IMR-90 (cell line): ENCODE data around the gene CDK5R1. TPM values are rescaled to one million over a fixed set of nuclear protein-coding genes. Genes with fewer than 3 reads are reported as not detected.

Experiments used
- ATAC-seq: fragments of 200-7000 bp; cut with Tn5 transposase; 2 replicates; pipeline ENCODE4 v1.9.1; 2020; ENCODE audit warnings: low read depth, mild to moderate bottlenecking, moderate library complexity
- BruUV-seq: library from RNA; stranded (reverse); fragments of 400-500 nt; replicated peaks from 2 replicates; lab custom pipeline; 2021; lab: Mats Ljungman, UMichigan
- CTCF ChIA-PET: fragments of 300-600 bp; formaldehyde crosslinking; extraction: SDS; loops from one replicate; lab custom pipeline; 2021; ENCODE audit warnings: antibody characterized with exemption; lab: Yijun Ruan, JAX
- POLR2A ChIA-PET: fragments of 300-600 bp; sonication (Branson Sonifier 250); formaldehyde crosslinking; loops from one replicate; lab custom pipeline; 2022; ENCODE audit warnings: antibody characterized with exemption; ENCODE audit not compliant: unreplicated experiment; lab: Charles Lee
- DNase-seq: peaks from one replicate; pipeline ENCODE4 v3.0.0; 2013
- H2AFZ ChIP-seq: replicated peaks from 2 replicates; pipeline ENCODE3; 2013; ENCODE audit warnings: low read length, mild to moderate bottlenecking; ENCODE audit not compliant: poor library complexity
- H2AK5ac ChIP-seq: 2 replicates; pipeline ENCODE4 v1.6.1; 2013; ENCODE audit warnings: low read depth, low read length, inconsistent platforms
- H2AK9ac ChIP-seq: replicated peaks from 2 replicates; pipeline ENCODE3; 2013; ENCODE audit warnings: mild to moderate bottlenecking, low read depth, low read length, moderate library complexity; ENCODE audit not compliant: poor library complexity
- H2BK120ac ChIP-seq: 2 replicates; pipeline ENCODE4 v1.6.1; 2013; ENCODE audit warnings: low read depth, low read length, inconsistent platforms
- H2BK15ac ChIP-seq: 3 replicates; pipeline ENCODE4 v1.6.1; 2013; ENCODE audit warnings: low read depth, low read length, inconsistent platforms
- H2BK20ac ChIP-seq: 2 replicates; pipeline ENCODE4 v1.6.1; 2013; ENCODE audit warnings: low read depth, mild to moderate bottlenecking, inconsistent platforms, low read length, moderate library complexity
- H2BK5ac ChIP-seq: 2 replicates; pipeline ENCODE4 v1.6.1; 2013; ENCODE audit warnings: mild to moderate bottlenecking, low read depth, low read length, inconsistent platforms; ENCODE audit not compliant: poor library complexity, severe bottlenecking
- H3K14ac ChIP-seq: replicated peaks from 2 replicates; pipeline ENCODE4 v1.6.1; 2013; ENCODE audit warnings: low read depth, low read length, inconsistent platforms
- H3K18ac ChIP-seq: 2 replicates; pipeline ENCODE4 v1.6.1; 2013; ENCODE audit warnings: low read depth, low read length, control low read depth
- H3K23ac ChIP-seq: 2 replicates; pipeline ENCODE4 v1.6.1; 2013; ENCODE audit warnings: low read depth, low read length, inconsistent platforms
- H3K27ac ChIP-seq: 2 replicates; pipeline ENCODE4 v1.5.1; 2013; ENCODE audit warnings: mild to moderate bottlenecking, control low read depth, low read length; ENCODE audit not compliant: insufficient read depth
- H3K27me3 ChIP-seq: 2 replicates; pipeline ENCODE4 v1.6.1; 2013; ENCODE audit warnings: low read length; ENCODE audit not compliant: control insufficient read depth, insufficient read depth
- H3K36me3 ChIP-seq: 2 replicates; pipeline ENCODE4 v1.6.1; 2013; ENCODE audit warnings: low read length, mixed read lengths; ENCODE audit not compliant: control insufficient read depth, insufficient read depth
- H3K4ac ChIP-seq: 2 replicates; pipeline ENCODE4 v1.6.1; 2013; ENCODE audit warnings: low read depth, low read length, inconsistent platforms
- H3K4me1 ChIP-seq: 2 replicates; pipeline ENCODE4 v1.6.1; 2013; ENCODE audit warnings: low read length, mixed read lengths; ENCODE audit not compliant: control insufficient read depth, insufficient read depth
- H3K4me2 ChIP-seq: 2 replicates; pipeline ENCODE4 v1.6.1; 2013; ENCODE audit warnings: low read depth, mild to moderate bottlenecking, control low read depth, low read length, moderate library complexity
- H3K4me3 ChIP-seq: 2 replicates; pipeline ENCODE4 v1.5.1; 2013; ENCODE audit warnings: low read depth, mild to moderate bottlenecking, control low read depth, low read length, moderate library complexity; ENCODE audit not compliant: insufficient read depth
- H3K56ac ChIP-seq: 2 replicates; pipeline ENCODE4 v1.6.1; 2013; ENCODE audit warnings: low read length, inconsistent platforms; ENCODE audit not compliant: insufficient read depth; ENCODE audit errors: extremely low read depth
- H3K79me1 ChIP-seq, 2 experiments: 2 replicates each; pipeline ENCODE4 v1.6.1; 2013; ENCODE audit warnings: low read length in 2 of 2, inconsistent platforms in 1 of 2, low read depth in 1 of 2
- H3K9ac ChIP-seq: 2 replicates; pipeline ENCODE4 v1.6.1; 2013; ENCODE audit warnings: low read depth, low read length, control low read depth
- H3K9me1 ChIP-seq: 2 replicates; pipeline ENCODE4 v1.6.1; 2013; ENCODE audit warnings: low read length, inconsistent platforms; ENCODE audit not compliant: insufficient read depth
- H3K9me3 ChIP-seq: 2 replicates; pipeline ENCODE4 v1.6.1; 2013; ENCODE audit warnings: low read length; ENCODE audit not compliant: control insufficient read depth, insufficient read depth
- H4K20me1 ChIP-seq: 2 replicates; pipeline ENCODE4 v1.6.1; 2013; ENCODE audit warnings: low read length, inconsistent platforms; ENCODE audit not compliant: insufficient read depth
- H4K5ac ChIP-seq: 2 replicates; pipeline ENCODE4 v1.6.1; 2013; ENCODE audit warnings: mild to moderate bottlenecking, low read depth, low read length, control low read depth
- H4K8ac ChIP-seq, 2 experiments: 2 replicates each; pipeline ENCODE4 v1.6.1; 2013; ENCODE audit warnings: low read depth in 2 of 2, low read length in 2 of 2, control low read depth in 1 of 2, inconsistent platforms in 1 of 2
- H4K91ac ChIP-seq: 2 replicates; pipeline ENCODE4 v1.6.1; 2013; ENCODE audit warnings: low read depth, low read length, inconsistent platforms; ENCODE audit not compliant: insufficient read depth
- BHLHE40 ChIP-seq: fragments of 150-350 bp; IDR thresholded peaks from 2 replicates; pipeline ENCODE4 v1.6.1; 2016; ENCODE audit warnings: mild to moderate bottlenecking, low read depth, low read length
- CEBPB ChIP-seq: IDR thresholded peaks from 2 replicates; pipeline ENCODE4 v1.6.1; 2012; ENCODE audit warnings: low read depth, low read length, improper control_type of control experiment
- CHD1 ChIP-seq: IDR thresholded peaks from 2 replicates; pipeline ENCODE4 v1.6.1; 2012; ENCODE audit warnings: low read depth, low read length, improper control_type of control experiment
- FOS ChIP-seq: fragments of 150-350 bp; IDR thresholded peaks from 2 replicates; pipeline ENCODE4 v1.6.1; 2016; ENCODE audit warnings: low read depth, low read length
- MAFK ChIP-seq: IDR thresholded peaks from 2 replicates; pipeline ENCODE4 v1.6.1; 2012; ENCODE audit warnings: low read depth, low read length, improper control_type of control experiment
- MAZ ChIP-seq: IDR thresholded peaks from 2 replicates; pipeline ENCODE4 v1.6.1; 2012; ENCODE audit warnings: low read depth, mild to moderate bottlenecking, low read length, improper control_type of control experiment, moderate library complexity, borderline replicate concordance
- MXI1 ChIP-seq: IDR thresholded peaks from 2 replicates; pipeline ENCODE4 v1.6.1; 2012; ENCODE audit warnings: low read depth, mild to moderate bottlenecking, low read length, moderate library complexity, borderline replicate concordance
- NFE2L2 ChIP-seq: fragments of 150-350 bp; IDR thresholded peaks from 2 replicates; pipeline ENCODE4 v1.6.1; 2016; ENCODE audit warnings: low read depth, mild to moderate bottlenecking, low read length
- POLR2A ChIP-seq: IDR thresholded peaks from 2 replicates; pipeline ENCODE4 v1.6.1; 2012; ENCODE audit warnings: mild to moderate bottlenecking, low read depth, low read length
- RAD21 ChIP-seq: IDR thresholded peaks from 2 replicates; pipeline ENCODE4 v1.6.1; 2012; ENCODE audit warnings: low read length, improper control_type of control experiment
- RCOR1 ChIP-seq: IDR thresholded peaks from 2 replicates; pipeline ENCODE4 v1.6.1; 2012; ENCODE audit warnings: mild to moderate bottlenecking, low read length, improper control_type of control experiment; ENCODE audit not compliant: insufficient replicate concordance
- RFX5 ChIP-seq: IDR thresholded peaks from 2 replicates; pipeline ENCODE4 v1.8.0; 2012; ENCODE audit warnings: low read depth, mild to moderate bottlenecking, low read length, moderate library complexity
- SMC3 ChIP-seq: fragments of 150-350 bp; IDR thresholded peaks from 2 replicates; pipeline ENCODE4 v1.6.1; 2016; ENCODE audit warnings: low read depth, mild to moderate bottlenecking, antibody characterized with exemption, low read length, moderate library complexity
- WGBS, 2 experiments: methylation state at CpG; one replicate each; pipeline versions ENCODE4 v1.1.5 to v1.1.7; 2013; ENCODE audit warnings: missing lambda C conversion rate in 2 of 2; ENCODE audit not compliant: insufficient read length in 1 of 2; ENCODE audit errors: extremely low coverage in 2 of 2; 5-methylcytosine and 5-hydroxymethylcytosine counted together
- dilution Hi-C: fragments of 300-500 bp; cut with HindIII; formaldehyde crosslinking; loops from one replicate; pipeline ENCODE4 v1.14.3; 2018; ENCODE audit warnings: low sequenced_read_pairs; ENCODE audit not compliant: unreplicated experiment
- in situ Hi-C: fragments of 300-500 bp; cut with MboI; formaldehyde crosslinking; loops from 3 replicates; pipeline ENCODE4 v1.14.3; 2019; ENCODE audit warnings: low sequenced_read_pairs, inconsistent platforms, mixed read lengths
- intact Hi-C: fragments of 100-400 bp; cut with micrococcal nuclease; formaldehyde crosslinking; loops from 2 replicates; pipeline ENCODE4 v1.10.0; 2022
- polyA plus RNA-seq, 3 experiments: library from polyadenylated mRNA; depleted of rRNA; stranded (reverse); fragments of >200 nt; gene quantifications; 2 replicates each; pipeline ENCODE4 v1.2.3, GENCODE V29; 2012; ENCODE audit warnings: low replicate concordance in 1 of 3
- total RNA-seq: library from RNA; depleted of rRNA; stranded (reverse); fragments of >200 nt; gene quantifications from 2 replicates; pipeline ENCODE4 v1.2.3, GENCODE V29; 2012
- TF ChIP-seq, protein P1 (sequence below): fragments of 150-350 bp; IDR thresholded peaks from 2 replicates; pipeline ENCODE4 v1.6.1; 2017; ENCODE audit warnings: mild to moderate bottlenecking, antibody characterized with exemption, low read length, low read depth
- TF ChIP-seq, protein P2 (sequence below): fragments of 150-350 bp; IDR thresholded peaks from 2 replicates; pipeline ENCODE4 v1.6.1; 2016; ENCODE audit warnings: low read depth, mild to moderate bottlenecking, low read length, moderate library complexity, borderline replicate concordance
- TF ChIP-seq, protein P3 (sequence below): conservative IDR thresholded peaks from 2 replicates; pipeline ENCODE4 v1.5.1; 2012; ENCODE audit warnings: mild to moderate bottlenecking, low read depth, low read length, improper control_type of control experiment

CDK5R1 gene
- total and polyA plus RNA-seq, 2 of the 4 experiments (the other 2 are of a cell fraction) = 0.36 to 0.74 TPM

- Histone ChIP-seq H3K9ac (no peak overlapping the region), H3K9me1 (peaks cover 3% of the 10 kb centered on the region; the same call in 1 of the 2 replicates), H4K8ac (no peak overlapping the region), H3K18ac (no peak overlapping the region), H3K4ac (no peak overlapping the region), H3K9me3 (no peaks in the 10 kb centered on the region), H2AFZ (no peak overlapping the region), H4K5ac (no peak overlapping the region), H3K23ac (peak overlapping the region; percentile 84; the same call in 1 of the 2 replicates), H2BK20ac (no peak overlapping the region), H3K4me3 (no peak overlapping the region), H3K27ac (no peak overlapping the region), H4K20me1 (peaks cover 31% of the 10 kb centered on the region; the same call in 1 of the 2 replicates), H3K14ac (no peak overlapping the region), H4K91ac (no peak overlapping the region), H3K4me1 (peaks cover 6% of the 10 kb centered on the region), H2AK9ac (no peak overlapping the region), H3K4me2 (no peak overlapping the region), H3K27me3 (peaks cover 6% of the 10 kb centered on the region; the same call in 1 of the 2 replicates), H3K36me3 (peaks cover 18% of the 10 kb centered on the region), H2AK5ac (no peak overlapping the region), H2BK120ac (no peak overlapping the region), H2BK15ac (no peak overlapping the region), H3K56ac (no peak overlapping the region), H2BK5ac (no peak overlapping the region), H3K79me1 (peaks cover 24 to 32% of the 10 kb centered on the region in 2 experiments)
- CTCF ChIA-PET = interaction anchor here (0.7 to 1.0 kb wide), 2 partner anchors 15 to 20 kb away, joined by 4 to 6 read pairs; no protein-coding TSS in a partner anchor
- TF ChIP-seq RCOR1 = no peak
- TF ChIP-seq SMC3 = no peak
- TF ChIP-seq, protein P1, sequence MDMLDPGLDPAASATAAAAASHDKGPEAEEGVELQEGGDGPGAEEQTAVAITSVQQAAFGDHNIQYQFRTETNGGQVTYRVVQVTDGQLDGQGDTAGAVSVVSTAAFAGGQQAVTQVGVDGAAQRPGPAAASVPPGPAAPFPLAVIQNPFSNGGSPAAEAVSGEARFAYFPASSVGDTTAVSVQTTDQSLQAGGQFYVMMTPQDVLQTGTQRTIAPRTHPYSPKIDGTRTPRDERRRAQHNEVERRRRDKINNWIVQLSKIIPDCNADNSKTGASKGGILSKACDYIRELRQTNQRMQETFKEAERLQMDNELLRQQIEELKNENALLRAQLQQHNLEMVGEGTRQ = no peak
- no peak for TF ChIP-seq FOS
- TF ChIP-seq CEBPB = no peak
- no peak for TF ChIP-seq CHD1
- TF ChIP-seq, protein P2, sequence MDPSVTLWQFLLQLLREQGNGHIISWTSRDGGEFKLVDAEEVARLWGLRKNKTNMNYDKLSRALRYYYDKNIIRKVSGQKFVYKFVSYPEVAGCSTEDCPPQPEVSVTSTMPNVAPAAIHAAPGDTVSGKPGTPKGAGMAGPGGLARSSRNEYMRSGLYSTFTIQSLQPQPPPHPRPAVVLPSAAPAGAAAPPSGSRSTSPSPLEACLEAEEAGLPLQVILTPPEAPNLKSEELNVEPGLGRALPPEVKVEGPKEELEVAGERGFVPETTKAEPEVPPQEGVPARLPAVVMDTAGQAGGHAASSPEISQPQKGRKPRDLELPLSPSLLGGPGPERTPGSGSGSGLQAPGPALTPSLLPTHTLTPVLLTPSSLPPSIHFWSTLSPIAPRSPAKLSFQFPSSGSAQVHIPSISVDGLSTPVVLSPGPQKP = no peak
- TF ChIP-seq POLR2A = no peak
- TF ChIP-seq RFX5 = no peak
- no peak for TF ChIP-seq MAZ
- TF ChIP-seq MAFK = no peak
- no peak for TF ChIP-seq NFE2L2
- TF ChIP-seq, protein P3, sequence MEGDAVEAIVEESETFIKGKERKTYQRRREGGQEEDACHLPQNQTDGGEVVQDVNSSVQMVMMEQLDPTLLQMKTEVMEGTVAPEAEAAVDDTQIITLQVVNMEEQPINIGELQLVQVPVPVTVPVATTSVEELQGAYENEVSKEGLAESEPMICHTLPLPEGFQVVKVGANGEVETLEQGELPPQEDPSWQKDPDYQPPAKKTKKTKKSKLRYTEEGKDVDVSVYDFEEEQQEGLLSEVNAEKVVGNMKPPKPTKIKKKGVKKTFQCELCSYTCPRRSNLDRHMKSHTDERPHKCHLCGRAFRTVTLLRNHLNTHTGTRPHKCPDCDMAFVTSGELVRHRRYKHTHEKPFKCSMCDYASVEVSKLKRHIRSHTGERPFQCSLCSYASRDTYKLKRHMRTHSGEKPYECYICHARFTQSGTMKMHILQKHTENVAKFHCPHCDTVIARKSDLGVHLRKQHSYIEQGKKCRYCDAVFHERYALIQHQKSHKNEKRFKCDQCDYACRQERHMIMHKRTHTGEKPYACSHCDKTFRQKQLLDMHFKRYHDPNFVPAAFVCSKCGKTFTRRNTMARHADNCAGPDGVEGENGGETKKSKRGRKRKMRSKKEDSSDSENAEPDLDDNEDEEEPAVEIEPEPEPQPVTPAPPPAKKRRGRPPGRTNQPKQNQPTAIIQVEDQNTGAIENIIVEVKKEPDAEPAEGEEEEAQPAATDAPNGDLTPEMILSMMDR = no peak
- TF ChIP-seq RAD21 = no peak
- TF ChIP-seq MXI1 = no peak
- TF ChIP-seq BHLHE40 = no peak
- no TSS peak for BruUV-seq
- ATAC-seq (no peak), DNase-seq (no peak)
- dilution Hi-C loops (no loop called here), in situ Hi-C loops (no loop called here), intact Hi-C loops (loop anchor here (10.0 kb wide), 1 partner anchor 192 kb away; no protein-coding TSS in a partner anchor)
- WGBS, 2 experiments = 92% methylated on average over 2 of the region's 2 CpGs; no CpG with 5 or more reads in 1 of the 2 experiments
- POLR2A ChIA-PET = no interaction called here
These were observed 39.8 kb upstream of the CDK5R1 start for GRCh38 chr17:32446949-32447348.
